Calu3 (cell line): Measurements from ENCODE around the gene ADIPOR2. TPM values are rescaled to one million over a fixed set of nuclear protein-coding genes. Genes with fewer than 3 reads are reported as not detected.
"Not testable (repeated sequence)": the region's sequence is repeated elsewhere in the genome, so short reads cannot be mapped to it uniquely, and the experiment has no call there.

Source experiments
- BruUV-seq: library from RNA; stranded (reverse); fragments of 400-500 nt; replicated peaks from 2 replicates; lab custom pipeline; 2021; lab: Mats Ljungman, UMichigan
- CTCF ChIA-PET: fragments of 300-600 bp; sonication (Branson Sonifier 250); formaldehyde crosslinking; loops from one replicate; lab custom pipeline; 2022; ENCODE audit warnings: antibody characterized with exemption; lab: Charles Lee
- DNase-seq: peaks from one replicate; pipeline ENCODE4 v3.0.0; 2022
- H3K27ac Mint-ChIP-seq: one replicate; pipeline ENCODE4 v1.8.0; 2022; ENCODE audit warnings: mixed read lengths; ENCODE audit not compliant: unreplicated experiment
- H3K27me3 Mint-ChIP-seq: one replicate; pipeline ENCODE4 v1.8.0; 2022; ENCODE audit warnings: mixed read lengths; ENCODE audit not compliant: unreplicated experiment
- H3K36me3 Mint-ChIP-seq: one replicate; pipeline ENCODE4 v1.8.0; 2022; ENCODE audit warnings: mild to moderate bottlenecking, moderate library complexity, mixed read lengths; ENCODE audit not compliant: insufficient read depth, unreplicated experiment
- H3K4me1 Mint-ChIP-seq: one replicate; pipeline ENCODE4 v1.8.0; 2022; ENCODE audit warnings: mild to moderate bottlenecking, low read depth, mixed read lengths; ENCODE audit not compliant: unreplicated experiment
- H3K4me3 Mint-ChIP-seq: one replicate; pipeline ENCODE4 v1.8.0; 2022; ENCODE audit warnings: mild to moderate bottlenecking, low read depth, moderate library complexity, mixed read lengths; ENCODE audit not compliant: unreplicated experiment
- H3K9me3 Mint-ChIP-seq: one replicate; pipeline ENCODE4 v1.8.0; 2022; ENCODE audit warnings: low read depth, mixed read lengths; ENCODE audit not compliant: unreplicated experiment
- intact Hi-C: fragments of 100-400 bp; cut with micrococcal nuclease; formaldehyde crosslinking; loops from one replicate; pipeline ENCODE4 v1.10.0; 2022; ENCODE audit not compliant: unreplicated experiment
- total RNA-seq: library from RNA; stranded (reverse); gene quantifications from 2 replicates; pipeline ENCODE4 v1.2.3, GENCODE V29; 2022
- TF ChIP-seq, protein P1 (sequence below): fragments of 200-600 bp; IDR thresholded peaks from one replicate; pipeline ENCODE4 v1.8.0; 2022; ENCODE audit warnings: antibody characterized with exemption; ENCODE audit not compliant: unreplicated experiment

Gene ADIPOR2
- total RNA-seq, 1 experiment from 2014 or later = 90.3 TPM

DNA sequence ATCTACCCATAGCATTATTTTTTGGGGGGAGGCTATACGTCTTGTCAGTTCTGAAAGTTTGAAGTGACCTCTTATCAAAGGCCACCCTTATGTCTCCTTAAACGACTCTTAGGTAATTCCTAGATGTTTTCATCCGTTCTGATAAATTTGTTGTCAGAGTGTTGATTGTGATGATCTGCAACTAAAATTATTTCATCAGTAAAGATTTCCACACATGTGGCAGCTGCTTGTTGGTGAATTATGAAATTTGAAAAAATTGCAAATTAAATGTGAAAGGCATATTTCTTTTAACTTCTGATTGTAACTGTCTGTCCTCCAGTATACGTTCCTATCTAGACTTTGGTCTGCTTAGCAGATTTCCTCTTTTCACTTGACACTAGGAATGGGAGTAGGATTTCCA lies 1.4 kb downstream of the ADIPOR2 start:
- Mint-ChIP-seq H3K9me3 (no peaks in the 10 kb centered on the region), H3K4me3 (peak overlapping the region; percentile 88), H3K4me1 (peaks cover 33% of the 10 kb centered on the region), H3K27me3 (no peaks in the 10 kb centered on the region), H3K27ac (peak overlapping the region; percentile 89), H3K36me3 (peaks cover 43% of the 10 kb centered on the region)
- intact Hi-C loops = loop anchor here (5.0 kb wide), 1 partner anchor 75 kb away; no protein-coding TSS in a partner anchor
- TSS peak; percentile 57 for BruUV-seq
- no peak for DNase-seq
- CTCF ChIA-PET = no interaction called here
- TF ChIP-seq, protein P1, sequence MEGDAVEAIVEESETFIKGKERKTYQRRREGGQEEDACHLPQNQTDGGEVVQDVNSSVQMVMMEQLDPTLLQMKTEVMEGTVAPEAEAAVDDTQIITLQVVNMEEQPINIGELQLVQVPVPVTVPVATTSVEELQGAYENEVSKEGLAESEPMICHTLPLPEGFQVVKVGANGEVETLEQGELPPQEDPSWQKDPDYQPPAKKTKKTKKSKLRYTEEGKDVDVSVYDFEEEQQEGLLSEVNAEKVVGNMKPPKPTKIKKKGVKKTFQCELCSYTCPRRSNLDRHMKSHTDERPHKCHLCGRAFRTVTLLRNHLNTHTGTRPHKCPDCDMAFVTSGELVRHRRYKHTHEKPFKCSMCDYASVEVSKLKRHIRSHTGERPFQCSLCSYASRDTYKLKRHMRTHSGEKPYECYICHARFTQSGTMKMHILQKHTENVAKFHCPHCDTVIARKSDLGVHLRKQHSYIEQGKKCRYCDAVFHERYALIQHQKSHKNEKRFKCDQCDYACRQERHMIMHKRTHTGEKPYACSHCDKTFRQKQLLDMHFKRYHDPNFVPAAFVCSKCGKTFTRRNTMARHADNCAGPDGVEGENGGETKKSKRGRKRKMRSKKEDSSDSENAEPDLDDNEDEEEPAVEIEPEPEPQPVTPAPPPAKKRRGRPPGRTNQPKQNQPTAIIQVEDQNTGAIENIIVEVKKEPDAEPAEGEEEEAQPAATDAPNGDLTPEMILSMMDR = no peak

DNA sequence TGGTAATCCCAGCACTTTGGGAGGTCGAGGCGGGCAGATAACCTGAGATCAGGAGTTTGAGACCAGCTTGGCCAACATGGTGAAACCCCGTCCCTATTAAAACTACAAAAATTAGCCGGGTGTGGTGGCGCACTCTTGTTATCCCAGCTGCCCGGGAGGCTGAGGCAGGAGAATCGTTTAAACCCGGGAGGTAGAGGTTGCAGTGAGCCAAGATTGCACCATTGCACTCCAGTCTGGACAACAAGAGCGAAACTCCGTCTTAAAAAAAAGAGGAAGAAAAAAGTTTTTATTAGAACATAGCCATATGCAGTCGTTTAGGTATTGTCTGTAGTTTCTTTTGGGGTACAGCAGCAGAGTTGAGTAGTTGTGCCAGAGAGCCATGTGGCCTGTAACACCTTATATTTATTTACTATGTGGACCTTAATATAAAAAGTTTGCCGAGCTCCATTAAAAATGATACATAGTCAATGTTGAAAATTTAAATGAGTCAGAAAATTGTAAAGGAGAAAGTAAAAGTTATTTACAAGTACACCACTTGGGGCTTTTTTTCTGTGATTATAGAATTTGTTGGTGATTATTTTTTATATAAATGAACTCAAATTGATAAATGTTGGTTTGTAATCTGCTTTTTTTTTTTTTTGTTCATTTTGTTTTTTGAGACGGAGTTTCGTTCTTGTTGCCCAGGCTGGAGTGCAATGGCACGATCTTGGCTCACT lies 2.2 kb downstream of the ADIPOR2 start:
- H3K27ac Mint-ChIP-seq = no peak overlapping the region
- DNase-seq = no peak
- CTCF ChIA-PET = interaction anchor here (0.7 kb wide), 1 partner anchor 34 kb away, joined by 4 read pairs; no protein-coding TSS in a partner anchor
- H3K4me1 Mint-ChIP-seq = peaks cover 33% of the 10 kb centered on the region
- H3K9me3 Mint-ChIP-seq = no peaks in the 10 kb centered on the region
- H3K36me3 Mint-ChIP-seq = peaks cover 43% of the 10 kb centered on the region
- H3K27me3 Mint-ChIP-seq = no peaks in the 10 kb centered on the region
- H3K4me3 Mint-ChIP-seq = peak overlapping the region; percentile 88
- no TSS peak for BruUV-seq
- intact Hi-C loops = loop anchor here (5.0 kb wide), 1 partner anchor 74 kb away; no protein-coding TSS in a partner anchor
- TF ChIP-seq, protein P1 = no peak

DNA sequence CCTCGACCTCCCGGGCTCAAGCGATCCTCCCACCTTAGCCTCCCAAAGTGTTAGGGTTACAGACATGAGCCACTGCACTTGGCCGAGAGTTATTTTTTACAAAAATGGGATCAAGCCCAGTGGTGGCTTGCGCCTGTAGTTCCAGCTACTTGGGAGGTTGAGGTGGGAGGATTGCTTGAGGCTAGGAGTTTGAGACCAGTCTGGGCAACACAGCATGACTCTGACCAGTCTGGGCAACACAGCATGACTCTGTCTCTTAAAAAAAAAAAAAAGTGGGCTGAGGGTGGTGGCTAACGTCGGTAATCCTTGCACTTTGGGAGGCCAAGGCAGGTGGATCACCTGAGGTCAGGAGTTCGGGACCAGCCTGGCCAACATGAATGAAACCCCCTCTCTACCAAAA lies 4.2 kb downstream of the ADIPOR2 start:
- CTCF ChIA-PET, H3K27ac Mint-ChIP-seq, H3K9me3 Mint-ChIP-seq, H3K27me3 Mint-ChIP-seq, intact Hi-C loops, BruUV-seq, DNase-seq, H3K4me3 Mint-ChIP-seq: not testable (repeated sequence)
- Mint-ChIP-seq H3K36me3 (peaks cover 48% of the 10 kb centered on the region), H3K4me1 (peaks cover 27% of the 10 kb centered on the region)

DNA sequence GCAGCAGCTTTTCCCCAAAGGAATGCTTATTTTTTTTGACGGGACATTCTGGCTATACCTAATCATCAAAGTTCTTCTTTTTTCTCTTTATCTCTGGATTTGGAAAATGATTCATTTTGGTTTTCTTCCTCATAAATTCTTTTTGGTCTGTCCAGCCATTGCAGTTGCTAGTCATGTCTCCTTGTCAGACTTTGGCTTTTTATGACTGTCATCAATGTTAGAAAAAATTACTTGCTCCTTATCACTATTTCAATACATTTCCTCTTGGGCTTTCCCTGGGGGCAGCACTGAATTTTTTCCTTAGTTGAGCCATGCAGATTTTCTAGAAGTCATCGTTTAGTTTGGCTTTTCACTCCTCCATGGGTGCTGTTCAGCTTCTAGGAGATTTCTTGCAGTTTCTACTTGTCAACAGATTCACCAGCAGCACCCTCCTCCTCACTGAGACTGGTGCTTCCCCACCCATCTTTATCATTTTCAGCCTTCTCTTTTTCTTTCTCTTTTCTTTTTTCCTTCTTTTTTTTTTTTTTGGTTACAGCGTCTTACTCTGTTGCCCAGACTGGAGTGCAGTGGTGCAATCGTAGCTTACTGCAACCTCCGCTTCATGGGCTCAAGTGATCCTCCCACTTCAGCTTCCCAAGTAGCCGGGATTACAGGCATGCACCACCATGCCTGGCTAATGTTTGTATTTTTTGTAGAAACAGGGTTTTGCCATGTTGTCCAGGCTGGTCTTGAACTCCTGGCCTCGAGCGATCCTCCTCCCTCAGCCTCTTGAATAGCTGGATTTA lies 5.2 kb downstream of the ADIPOR2 start:
- Mint-ChIP-seq H3K4me1 (peaks cover 24% of the 10 kb centered on the region), H3K4me3 (no peak overlapping the region), H3K27ac (no peak overlapping the region), H3K9me3 (no peaks in the 10 kb centered on the region), H3K36me3 (peaks cover 40% of the 10 kb centered on the region), H3K27me3 (no peaks in the 10 kb centered on the region)
- CTCF ChIA-PET = interaction anchor here (0.7 kb wide), 1 partner anchor 8 kb away, joined by 4 read pairs; no protein-coding TSS in a partner anchor
- intact Hi-C loops = no loop called here
- no TSS peak for BruUV-seq
- TF ChIP-seq, protein P1 = no peak
- DNase-seq = no peak
